ENCODE data around the gene MYO1C. TPM values are rescaled to one million over a fixed set of nuclear protein-coding genes. Genes with fewer than 3 reads are reported as not detected.

Gene MYO1C
- total RNA-seq, 1 donor = 267 TPM

DNA sequence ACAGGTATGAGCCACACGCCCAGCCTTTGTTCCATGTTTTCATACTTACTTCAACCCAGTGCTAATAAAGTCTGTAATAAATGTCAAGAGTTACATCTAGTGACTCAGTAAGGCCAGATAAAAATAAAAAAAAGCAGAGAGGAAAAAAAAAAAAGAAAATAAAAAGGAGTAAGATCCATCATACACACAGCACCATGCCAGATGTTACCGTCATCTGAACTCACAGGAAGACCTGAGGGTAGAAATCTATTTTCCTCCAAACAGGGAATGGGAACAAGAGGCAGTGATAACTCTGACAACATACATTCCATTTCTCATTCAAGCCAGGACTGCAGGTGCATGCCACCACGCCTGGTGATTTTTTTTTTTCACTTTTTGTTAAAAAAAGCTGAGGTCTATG, 57.2 kb downstream of the MYO1C start:
- DNase-seq (ENCODE audit: low read depth) = no peak
- no peak overlapping the region for H3K4me3 ChIP-seq (ENCODE audit: low read depth, low read length)
- TF ChIP-seq, protein P1, sequence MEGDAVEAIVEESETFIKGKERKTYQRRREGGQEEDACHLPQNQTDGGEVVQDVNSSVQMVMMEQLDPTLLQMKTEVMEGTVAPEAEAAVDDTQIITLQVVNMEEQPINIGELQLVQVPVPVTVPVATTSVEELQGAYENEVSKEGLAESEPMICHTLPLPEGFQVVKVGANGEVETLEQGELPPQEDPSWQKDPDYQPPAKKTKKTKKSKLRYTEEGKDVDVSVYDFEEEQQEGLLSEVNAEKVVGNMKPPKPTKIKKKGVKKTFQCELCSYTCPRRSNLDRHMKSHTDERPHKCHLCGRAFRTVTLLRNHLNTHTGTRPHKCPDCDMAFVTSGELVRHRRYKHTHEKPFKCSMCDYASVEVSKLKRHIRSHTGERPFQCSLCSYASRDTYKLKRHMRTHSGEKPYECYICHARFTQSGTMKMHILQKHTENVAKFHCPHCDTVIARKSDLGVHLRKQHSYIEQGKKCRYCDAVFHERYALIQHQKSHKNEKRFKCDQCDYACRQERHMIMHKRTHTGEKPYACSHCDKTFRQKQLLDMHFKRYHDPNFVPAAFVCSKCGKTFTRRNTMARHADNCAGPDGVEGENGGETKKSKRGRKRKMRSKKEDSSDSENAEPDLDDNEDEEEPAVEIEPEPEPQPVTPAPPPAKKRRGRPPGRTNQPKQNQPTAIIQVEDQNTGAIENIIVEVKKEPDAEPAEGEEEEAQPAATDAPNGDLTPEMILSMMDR (IDR thresholded peaks at IDR 0.05; ENCODE audit: insufficient read depth, low read depth, low read length) = no peak

DNA sequence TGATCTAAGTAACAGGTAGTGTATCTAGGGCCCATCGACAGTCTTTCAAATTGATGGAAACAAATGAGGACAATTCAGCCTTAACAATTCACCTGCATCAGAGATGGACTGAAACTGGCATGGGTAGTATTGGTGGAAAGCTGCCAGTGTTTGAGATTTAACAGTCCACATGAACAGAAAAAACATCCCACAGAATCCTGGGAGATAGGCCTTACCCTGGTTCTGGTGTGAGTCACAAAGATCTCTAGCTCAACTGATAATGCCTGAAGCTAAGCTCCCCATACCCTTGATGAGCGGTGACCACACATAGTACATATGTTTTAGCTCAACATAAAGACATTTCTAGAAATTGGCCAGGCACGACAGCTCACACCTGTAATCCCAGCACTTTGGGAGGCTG, 58.3 kb downstream of the MYO1C start:
- H3K4me3 ChIP-seq (ENCODE audit: low read depth, low read length) = no peak overlapping the region
- DNase-seq (ENCODE audit: low read depth) = peak; percentile 72
- TF ChIP-seq, protein P1 (IDR thresholded peaks at IDR 0.05; ENCODE audit: insufficient read depth, low read depth, low read length) = no peak

DNA sequence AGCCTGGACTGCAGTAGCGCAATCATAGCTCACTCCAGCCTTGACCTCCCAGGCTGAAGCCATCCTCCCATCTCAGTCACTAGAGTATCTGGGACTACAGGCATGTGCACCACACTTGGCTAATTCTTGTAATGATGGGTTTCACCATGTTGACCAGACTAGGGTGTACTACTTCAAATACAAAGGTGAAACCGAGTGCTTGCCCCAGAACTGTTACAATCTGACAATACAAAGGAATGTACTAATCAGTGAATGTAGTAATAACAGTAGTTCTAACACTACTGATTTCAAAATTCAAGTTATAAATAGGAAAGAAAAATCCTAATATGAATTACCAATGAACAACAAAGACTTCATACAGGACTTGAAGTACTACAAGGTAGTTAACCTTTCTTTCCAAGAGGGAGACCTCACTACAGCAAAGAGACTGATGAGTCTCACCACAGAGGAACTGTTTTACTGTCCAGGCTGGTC, 60.8 kb downstream of the MYO1C start:
- TF ChIP-seq, protein P1 (IDR thresholded peaks at IDR 0.05; ENCODE audit: insufficient read depth, low read depth, low read length) = no peak
- no peak overlapping the region for H3K4me3 ChIP-seq (ENCODE audit: low read depth, low read length)
- DNase-seq (ENCODE audit: low read depth) = no peak

DNA sequence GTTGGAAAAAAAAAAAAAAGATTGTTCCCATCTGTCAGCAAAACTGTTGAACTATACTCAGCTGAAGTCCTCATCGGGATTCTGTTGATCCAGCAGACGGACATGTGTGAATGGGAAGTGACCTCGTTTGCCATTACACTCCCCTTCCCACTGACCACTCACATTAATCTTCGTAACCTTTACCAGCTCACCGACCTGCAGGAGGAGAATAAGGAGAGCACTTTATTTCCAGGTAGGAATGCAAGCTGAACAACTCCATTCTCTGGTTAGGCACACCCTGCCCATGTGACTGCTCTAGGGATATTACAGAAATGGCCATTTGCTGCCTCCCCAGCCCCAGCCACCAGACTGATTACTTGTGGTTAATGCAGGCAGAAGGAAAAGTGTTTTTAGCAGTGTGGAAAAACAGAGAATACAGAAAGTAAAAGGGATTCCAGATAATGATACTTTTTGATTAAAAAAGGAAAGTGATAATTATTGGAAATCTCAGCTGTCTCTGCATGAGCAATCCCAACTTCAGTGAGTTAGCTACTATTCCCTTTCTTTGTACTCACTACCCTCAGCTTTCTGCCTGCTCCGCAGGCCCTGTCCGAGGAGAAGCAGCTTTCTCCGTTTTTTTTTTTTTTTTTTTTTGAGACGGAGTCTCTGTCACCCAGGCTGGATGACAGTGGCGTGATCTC, 68.9 kb downstream of the MYO1C start:
- TF ChIP-seq, protein P1 (IDR thresholded peaks at IDR 0.05; ENCODE audit: insufficient read depth, low read depth, low read length) = no peak
- H3K4me3 ChIP-seq (ENCODE audit: low read depth, low read length) = no peak overlapping the region
- no peak for DNase-seq (ENCODE audit: low read depth)

DNA sequence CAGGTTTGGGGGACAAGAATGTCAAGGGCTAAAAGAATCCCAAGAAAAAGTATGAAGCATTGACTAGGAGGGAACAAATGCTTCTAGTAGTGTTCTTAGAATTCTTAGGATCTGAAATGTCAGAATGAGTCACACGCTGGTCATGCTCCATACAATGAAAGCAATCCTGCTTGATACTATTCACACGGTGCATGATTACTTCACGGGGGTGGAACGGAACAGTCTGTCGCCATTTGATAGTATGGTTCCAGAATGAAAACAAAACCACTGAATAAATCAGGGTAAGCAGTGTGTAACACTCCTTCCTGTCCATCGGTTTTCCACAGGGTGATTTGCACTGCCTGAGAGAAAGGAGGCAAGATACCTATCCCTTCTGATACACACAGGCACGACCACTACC, 69.6 kb downstream of the MYO1C start:
- H3K4me3 ChIP-seq (ENCODE audit: low read depth, low read length) = no peak overlapping the region
- DNase-seq (ENCODE audit: low read depth) = peak; percentile 91
- TF ChIP-seq, protein P1 (IDR thresholded peaks at IDR 0.05; ENCODE audit: insufficient read depth, low read depth, low read length) = no peak

DNA sequence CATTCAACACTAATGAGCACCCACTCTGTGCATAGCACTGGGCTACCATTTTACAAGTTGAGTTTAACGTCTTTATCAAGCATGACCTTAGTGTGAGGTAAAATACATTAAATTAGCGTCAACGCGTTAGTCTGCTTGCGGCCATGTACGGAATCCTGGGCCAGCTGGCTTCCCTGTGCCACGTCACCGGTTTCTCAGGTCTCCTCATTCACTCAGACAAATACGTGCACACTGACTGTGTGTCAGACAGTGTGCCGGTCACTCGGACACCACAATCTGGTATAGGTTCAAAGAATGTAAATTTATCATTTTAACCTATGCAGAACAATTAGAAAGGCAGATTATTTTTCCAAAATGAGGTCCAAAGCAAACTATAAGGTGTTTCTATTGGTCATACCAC, 71.0 kb downstream of the MYO1C start:
- DNase-seq (ENCODE audit: low read depth) = no peak
- TF ChIP-seq, protein P1 (IDR thresholded peaks at IDR 0.05; ENCODE audit: insufficient read depth, low read depth, low read length) = no peak
- H3K4me3 ChIP-seq (ENCODE audit: low read depth, low read length) = no peak overlapping the region

DNA sequence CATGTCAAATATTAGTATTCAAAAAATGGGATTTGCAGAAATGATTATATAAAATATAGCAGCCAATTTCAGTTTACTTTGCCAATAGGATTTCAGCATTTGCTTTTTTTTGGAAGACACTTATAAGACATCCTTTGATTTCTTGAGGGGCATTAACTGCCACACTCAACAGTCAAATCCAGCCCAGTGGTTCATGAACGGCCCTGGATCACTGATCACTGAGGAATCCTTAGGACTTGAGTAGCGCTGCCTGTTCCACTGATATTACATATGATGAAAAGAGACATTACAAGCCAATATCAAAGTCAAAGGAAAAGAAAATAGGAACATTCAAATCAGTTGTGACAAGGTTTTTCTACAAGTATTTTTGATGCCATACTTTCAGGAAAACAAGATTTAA, 71.5 kb downstream of the MYO1C start:
- H3K4me3 ChIP-seq (ENCODE audit: low read depth, low read length) = no peak overlapping the region
- TF ChIP-seq, protein P1 (IDR thresholded peaks at IDR 0.05; ENCODE audit: insufficient read depth, low read depth, low read length) = no peak
- DNase-seq (ENCODE audit: low read depth) = no peak
